Tibial artery (tissue), 4 donors: Measurements from ENCODE around the gene SPTBN5.

Experiments used
- DNase-seq, 2 donors: peaks; one replicate each; pipeline ENCODE4 v3.0.0-alpha.2; 2019
- H3K27ac ChIP-seq, 2 donors: fragments of 200-600 bp; sonication (generic) in 1 of 2; 1 replicate in 1 of 2; 2 replicates in 1 of 2; pipeline ENCODE4 v1.5.1; 2018 to 2019; ENCODE audit warnings: mild to moderate bottlenecking in 1 of 2
- H3K27me3 ChIP-seq, 2 donors: fragments of 200-600 bp; sonication (generic) in 1 of 2; one replicate each; pipeline versions ENCODE4 v1.5.1 to v1.6.0; 2016 to 2019
- H3K36me3 ChIP-seq, 3 donors: fragments of 200-600 bp; sonication (generic) in 2 of 3; one replicate each; pipeline ENCODE4 v1.5.1; 2016 to 2019; ENCODE audit warnings: mild to moderate bottlenecking in 2 of 3
- H3K4me1 ChIP-seq, 4 donors: fragments of 200-600 bp; sonication (generic) in 2 of 4; 1 replicate in 3 of 4; 2 replicates in 1 of 4; pipeline ENCODE4 v1.5.1; 2016 to 2019
- H3K4me3 ChIP-seq, 2 donors: fragments of 200-600 bp; sonication (generic) in 1 of 2; 1 replicate in 1 of 2; 2 replicates in 1 of 2; pipeline ENCODE4 v1.5.1; 2018 to 2019; ENCODE audit warnings: mild to moderate bottlenecking in 2 of 2
- H3K9me3 ChIP-seq, 3 donors: fragments of 200-600 bp; sonication (generic) in 1 of 3; one replicate each; pipeline ENCODE4 v1.5.1; 2016 to 2019
- CTCF ChIP-seq, 2 experiments: fragments of 200-600 bp in 1 of 2; fragments of 450-650 bp in 1 of 2; IDR thresholded peaks; one replicate each; pipeline ENCODE4 v1.5.1; 2017 to 2019; ENCODE audit warnings: antibody characterized with exemption in 2 of 2, mild to moderate bottlenecking in 1 of 2, moderate library complexity in 1 of 2
- intact Hi-C: fragments of 100-400 bp; cut with DNase I; formaldehyde crosslinking; loops from one replicate; pipeline ENCODE4 v1.15.0; 2023; ENCODE audit warnings: low total_unique reads

SPTBN5 gene

GRCh38 chr15:41892621-41893421, 1.0 kb downstream of the SPTBN5 start:
- intact Hi-C loops: no loop called here
- no peak for TF ChIP-seq CTCF (IDR thresholded peaks at IDR 0.05)
- no peak for DNase-seq
- Histone ChIP-seq H3K27ac (no peak overlapping the region), H3K36me3 (peaks cover 0 to 16% (median 0%) of the 10 kb centered on the region in 3 donors), H3K9me3 (no peaks in the 10 kb centered on the region), H3K4me3 (no peak overlapping the region), H3K27me3 (no peaks in the 10 kb centered on the region), H3K4me1 (peaks cover 6 to 26% (median 16%) of the 10 kb centered on the region in 4 donors)

- no peak for DNase-seq
These were observed 1.9 kb downstream of the SPTBN5 start for GRCh38 chr15:41891946-41892345.

GRCh38 chr15:41891226-41891625, 2.6 kb downstream of the SPTBN5 start:
- no peak overlapping the region for H3K27ac ChIP-seq
- intact Hi-C loops: no loop called here

More at GRCh38 chr15:41891946-41892345, 1.9 kb downstream of the SPTBN5 start:
- TF ChIP-seq CTCF (IDR thresholded peaks at IDR 0.05): no peak
- H3K36me3 ChIP-seq: peaks cover 0 to 10% (median 0%) of the 10 kb centered on the region in 3 donors
- no peak overlapping the region for H3K27ac ChIP-seq
- peaks cover 6 to 26% (median 16%) of the 10 kb centered on the region in 4 donors for H3K4me1 ChIP-seq
- intact Hi-C loops: no loop called here
- H3K9me3 ChIP-seq: no peaks in the 10 kb centered on the region
- H3K4me3 ChIP-seq: no peak overlapping the region
- H3K27me3 ChIP-seq: no peaks in the 10 kb centered on the region

GRCh38 chr15:41890050-41890690, 3.7 kb downstream of the SPTBN5 start:
- DNase-seq: no peak

More at GRCh38 chr15:41891226-41891625, 2.6 kb downstream of the SPTBN5 start:
- no peak for TF ChIP-seq CTCF (IDR thresholded peaks at IDR 0.05)
- Histone ChIP-seq H3K27me3 (no peaks in the 10 kb centered on the region), H3K36me3 (peaks cover 0 to 3% (median 0%) of the 10 kb centered on the region in 3 donors), H3K4me1 (peaks cover 6 to 26% (median 16%) of the 10 kb centered on the region in 4 donors), H3K9me3 (no peaks in the 10 kb centered on the region), H3K4me3 (no peak overlapping the region)
- no peak for DNase-seq

More at GRCh38 chr15:41890050-41890690, 3.7 kb downstream of the SPTBN5 start:
- Histone ChIP-seq H3K9me3 (no peaks in the 10 kb centered on the region), H3K36me3 (peaks cover 0 to 3% (median 0%) of the 10 kb centered on the region in 3 donors), H3K27ac (no peak overlapping the region), H3K4me1 (peaks cover 6 to 23% (median 15%) of the 10 kb centered on the region in 4 donors), H3K27me3 (no peaks in the 10 kb centered on the region), H3K4me3 (no peak overlapping the region)
- TF ChIP-seq CTCF (IDR thresholded peaks at IDR 0.05): no peak
- intact Hi-C loops: no loop called here
